Activated CD8-positive, alpha-beta memory T cell treated with anti-CD3 and anti-CD28 coated beads for 36 hours (primary cell): ENCODE results near the gene RIPK3. TPM values are rescaled to one million over a fixed set of nuclear protein-coding genes. Genes with fewer than 3 reads are reported as not detected.
"Not testable (repeated sequence)": the region's sequence is repeated elsewhere in the genome, so short reads cannot be mapped to it uniquely, and the experiment has no call there.

Experiments used
- CTCF ChIA-PET: fragments of 350-600 bp; sonication (Branson Sonifier 250); formaldehyde crosslinking; loops from one replicate; lab custom pipeline; 2021; ENCODE audit warnings: antibody characterized with exemption; lab: Charles Lee
- POLR2A ChIA-PET: fragments of 350-600 bp; sonication (Branson Sonifier 250); formaldehyde crosslinking; loops from one replicate; lab custom pipeline; 2021; ENCODE audit warnings: antibody characterized with exemption; lab: Charles Lee
- total RNA-seq, 2 experiments: library from RNA; stranded (reverse); gene quantifications; one replicate each; pipeline ENCODE4 v1.2.3, GENCODE V29; 2021

Gene RIPK3
- total RNA-seq, 2 experiments from 2014 or later, result 8.2 to 9.7 TPM

- POLR2A ChIA-PET, result not testable (repeated sequence)
- CTCF ChIA-PET, result interaction anchor here (1.5 kb wide), 1 partner anchor 60 kb away, joined by 3 read pairs; no protein-coding TSS in a partner anchor
These were observed 31.8 kb upstream of the RIPK3 start for GRCh38 chr14:24371605-24372004.

- ChIA-PET CTCF (interaction anchor here (1.1 to 1.5 kb wide), 2 partner anchors 37 to 61 kb away, joined by 3 read pairs; no protein-coding TSS in a partner anchor), POLR2A (no interaction called here)
These were observed 31.0 kb upstream of the RIPK3 start for GRCh38 chr14:24370748-24371147.

- CTCF ChIA-PET, result interaction anchor here (0.9 to 1.5 kb wide), 4 partner anchors 28 to 62 kb away, joined by 3 read pairs; no protein-coding TSS in a partner anchor
- POLR2A ChIA-PET, result no interaction called here
These were observed 30.3 kb upstream of the RIPK3 start for GRCh38 chr14:24369907-24370687.

GRCh38 chr14:24369463-24369862 is 29.7 kb upstream of the RIPK3 start:
- POLR2A ChIA-PET, result no interaction called here
- CTCF ChIA-PET, result interaction anchor here (0.9 to 1.2 kb wide), 2 partner anchors 27 to 42 kb away, joined by 3 read pairs; no protein-coding TSS in a partner anchor

- ChIA-PET POLR2A (no interaction called here), CTCF (interaction anchor here (1.2 kb wide), 1 partner anchor 42 kb away, joined by 3 read pairs; no protein-coding TSS in a partner anchor)
These were observed 28.9 kb upstream of the RIPK3 start for GRCh38 chr14:24368562-24369252.

GRCh38 chr14:24368212-24368561 is 28.4 kb upstream of the RIPK3 start:
- ChIA-PET CTCF (interaction anchor here (0.7 kb wide), 1 partner anchor 9 kb away, joined by 3 read pairs; no protein-coding TSS in a partner anchor), POLR2A (interaction anchor here (0.6 kb wide), 1 partner anchor 16 kb away, joined by 3 read pairs; no protein-coding TSS in a partner anchor)

- ChIA-PET POLR2A (interaction anchor here (0.6 kb wide), 1 partner anchor 17 kb away, joined by 3 read pairs; no protein-coding TSS in a partner anchor), CTCF (interaction anchor here (0.7 kb wide), 1 partner anchor 8 kb away, joined by 3 read pairs; no protein-coding TSS in a partner anchor)
These were observed 27.9 kb upstream of the RIPK3 start, which contains the start of gene NFATC4 for GRCh38 chr14:24367514-24368211. Gene NFATC4 (plus strand): TSS chr14:24368184. CDS start chr14:24368341, 157 bp downstream.

- ChIA-PET CTCF (interaction anchor here (0.7 to 2.3 kb wide), 6 partner anchors 17 to 70 kb away, joined by 4 to 46 read pairs (median 8); partner anchors contain the start of gene KHNYN), POLR2A (interaction anchor here (1.0 to 1.9 kb wide), 2 partner anchors 65 to 69 kb away, joined by 3 to 10 read pairs; no protein-coding TSS in a partner anchor)
These were observed 27.1 kb upstream of the RIPK3 start for GRCh38 chr14:24366721-24367513.

GRCh38 chr14:24366413-24366720 is 26.6 kb upstream of the RIPK3 start:
- ChIA-PET POLR2A (interaction anchor here (0.6 to 1.9 kb wide), 3 partner anchors 13 to 70 kb away, joined by 3 to 10 read pairs (median 3); no protein-coding TSS in a partner anchor), CTCF (interaction anchor here (0.7 to 2.3 kb wide), 9 partner anchors 17 to 1276 kb away, joined by 3 to 46 read pairs (median 6); partner anchors contain the start of gene KHNYN)

GRCh38 chr14:24365600-24366412 is 26.0 kb upstream of the RIPK3 start:
- ChIA-PET POLR2A (interaction anchor here (0.6 to 1.9 kb wide), 3 partner anchors 14 to 70 kb away, joined by 3 to 10 read pairs (median 3); no protein-coding TSS in a partner anchor), CTCF (interaction anchor here (0.7 to 2.3 kb wide), 11 partner anchors 12 to 1276 kb away, joined by 3 to 46 read pairs (median 5); partner anchors contain the start of genes KHNYN and RIPK3)

GRCh38 chr14:24364841-24365240 is 25.1 kb upstream of the RIPK3 start:
- ChIA-PET POLR2A (no interaction called here), CTCF (interaction anchor here (1.2 to 2.3 kb wide), 5 partner anchors 25 to 72 kb away, joined by 3 to 46 read pairs (median 12); partner anchors contain the start of genes KHNYN and RIPK3)

GRCh38 chr14:24363401-24363800 is 23.6 kb upstream of the RIPK3 start:
- CTCF ChIA-PET, result interaction anchor here (0.9 to 1.0 kb wide), 2 partner anchors 30 to 68 kb away, joined by 3 read pairs; no protein-coding TSS in a partner anchor

GRCh38 chr14:24362241-24362960 is 22.6 kb upstream of the RIPK3 start:
- CTCF ChIA-PET, result interaction anchor here (1.2 to 2.1 kb wide), 3 partner anchors 29 to 74 kb away, joined by 3 to 7 read pairs (median 6); no protein-coding TSS in a partner anchor
- POLR2A ChIA-PET, result no interaction called here

More at GRCh38 chr14:24363401-24363800, 23.6 kb upstream of the RIPK3 start:
- POLR2A ChIA-PET, result no interaction called here

- ChIA-PET POLR2A (interaction anchor here (1.1 kb wide), 1 partner anchor 69 kb away, joined by 3 read pairs; no protein-coding TSS in a partner anchor), CTCF (interaction anchor here (1.5 to 2.1 kb wide), 3 partner anchors 27 to 75 kb away, joined by 6 to 7 read pairs (median 7); partner anchors contain the start of gene ADCY4)
These were observed 21.5 kb upstream of the RIPK3 start for GRCh38 chr14:24361326-24361725.

GRCh38 chr14:24360281-24360680 is 20.5 kb upstream of the RIPK3 start:
- ChIA-PET CTCF (interaction anchor here (0.7 to 1.6 kb wide), 2 partner anchors 26 to 40 kb away, joined by 3 to 7 read pairs; partner anchors contain the start of gene ADCY4), POLR2A (no interaction called here)

GRCh38 chr14:24356208-24356607 is 16.4 kb upstream of the RIPK3 start:
- CTCF ChIA-PET, result interaction anchor here (2.2 kb wide), 1 partner anchor 75 kb away, joined by 10 read pairs; no protein-coding TSS in a partner anchor
- POLR2A ChIA-PET, result no interaction called here
